Spleen (tissue), 11 donors: Measurements from ENCODE around the gene SETBP1. TPM values are rescaled to one million over a fixed set of nuclear protein-coding genes. Genes with fewer than 3 reads are reported as not detected.

Experiments used
- DNase-seq: peaks from one replicate; pipeline ENCODE4 v3.0.0-alpha.2; 2020
- H3K27ac ChIP-seq, 8 donors: fragments of 200-600 bp; sonication (generic) in 7 of 8; 1 replicate in 4 of 8; 2 replicates in 4 of 8; pipeline versions ENCODE4 v1.5.0 to v1.8.0; 2016 to 2021; ENCODE audit warnings: inconsistent platforms in 4 of 8, mild to moderate bottlenecking in 4 of 8, moderate library complexity in 1 of 8
- H3K27me3 ChIP-seq, 7 donors: fragments of 200-600 bp; sonication (generic) in 6 of 7; replicated peaks in 1 of 7; 1 replicate in 4 of 7; 2 replicates in 3 of 7; pipeline versions ENCODE4 v1.5.0 to v1.8.0; 2016 to 2021; ENCODE audit warnings: inconsistent platforms in 3 of 7, mild to moderate bottlenecking in 1 of 7
- H3K36me3 ChIP-seq, 6 donors: fragments of 200-600 bp; sonication (generic) in 5 of 6; 1 replicate in 4 of 6; 2 replicates in 2 of 6; pipeline versions ENCODE4 v1.5.0 to v1.8.0; 2016 to 2021; ENCODE audit warnings: inconsistent platforms in 2 of 6
- H3K4me1 ChIP-seq, 6 donors: fragments of 200-600 bp; sonication (generic) in 5 of 6; 1 replicate in 3 of 6; 2 replicates in 3 of 6; pipeline versions ENCODE4 v1.5.0 to v1.8.0; 2016 to 2021; ENCODE audit warnings: inconsistent platforms in 3 of 6
- H3K4me3 ChIP-seq, 8 donors: fragments of 200-600 bp; sonication (generic) in 7 of 8; 1 replicate in 4 of 8; 2 replicates in 4 of 8; pipeline versions ENCODE4 v1.5.0 to v1.8.0; 2016 to 2021; ENCODE audit warnings: inconsistent platforms in 4 of 8, mild to moderate bottlenecking in 4 of 8, moderate library complexity in 2 of 8
- H3K9me3 ChIP-seq, 8 donors: fragments of 200-600 bp; sonication (generic) in 7 of 8; 1 replicate in 4 of 8; 2 replicates in 4 of 8; pipeline versions ENCODE4 v1.5.0 to v1.8.0; 2016 to 2021; ENCODE audit warnings: inconsistent platforms in 4 of 8
- CTCF ChIP-seq, 11 experiments: fragments of 200-600 bp in 7 of 11; fragments of 450-650 bp in 4 of 11; sonication (generic) in 4 of 11; IDR thresholded peaks in 8 of 11; conservative IDR thresholded peaks in 3 of 11; 1 replicate in 7 of 11; 2 replicates in 4 of 11; pipeline versions ENCODE4 v1.4.0 to v1.8.0; 2016 to 2021; ENCODE audit warnings: antibody characterized with exemption in 11 of 11, inconsistent platforms in 4 of 11, mild to moderate bottlenecking in 1 of 11
- POLR2A ChIP-seq, 3 donors: fragments of 450-650 bp; IDR thresholded peaks; one replicate each; pipeline ENCODE4 v1.5.1; 2017; ENCODE audit warnings: antibody characterized with exemption in 3 of 3, mild to moderate bottlenecking in 1 of 3
- POLR2AphosphoS5 ChIP-seq, 3 donors: sonication (generic); formaldehyde crosslinking; IDR thresholded peaks; one replicate each; pipeline ENCODE4 v1.5.1; 2017; ENCODE audit warnings: antibody characterized with exemption in 3 of 3
- WGBS, 5 donors: extraction: QIAGEN DNeasy Blood & Tissue Kit in 3 of 5; methylation state at CpG; one replicate each; pipeline versions ENCODE4 v1.1.5 to v1.1.7; 2013 to 2018; 5-methylcytosine and 5-hydroxymethylcytosine counted together
- intact Hi-C: fragments of 100-400 bp; cut with DNase I; formaldehyde crosslinking; loops from one replicate; pipeline ENCODE4 v1.15.0; 2023; ENCODE audit warnings: low total_unique reads
- polyA plus RNA-seq, 3 donors: library from polyadenylated mRNA; stranded (reverse); fragments of 200-250 nt; gene quantifications; one replicate each; pipeline ENCODE4 v1.2.1, GENCODE V29; 2013
- total RNA-seq, 7 donors: library from RNA; depleted of rRNA in 3 of 7; stranded (reverse); fragments of >200 nt in 3 of 7; fragmentation: NEBNext Ultra II Directional in 4 of 7; extraction: Animal tissue kit (Norgen Biotek cat#: 25700) in 4 of 7; gene quantifications; one replicate each; pipeline versions ENCODE4 v1.1.0 to v1.2.1, GENCODE V29; 2016 to 2021
- donor health status: healthy with polysubstance abuse.
- donor health status: DM: no; HTN: no; CAD: no; lungs with moderate emphysema.
- donor health status: DM: no; HTN: no; CAD: no.
- donor health status: Bipolar disorder and iron deficiency.
- donor health status: healthy.
- donor health status: DM: no; HTN: no; CAD: no.
- donor health status: DM: yes; HTN: yes; CAD: no.

The SETBP1 gene
- total and polyA plus RNA-seq, 10 donors = 2.0 to 50.7 (median 33.1) TPM

GRCh38 chr18:44813586-44813985 is 132.9 kb downstream of the SETBP1 start:
- H3K4me3 ChIP-seq = no peak overlapping the region
- no peaks in the 10 kb centered on the region for H3K27me3 ChIP-seq
- peaks cover 0 to 15% (median 7%) of the 10 kb centered on the region in 6 donors for H3K4me1 ChIP-seq
- no peak for TF ChIP-seq POLR2AphosphoS5 (IDR thresholded peaks at IDR 0.05)
- no peak for TF ChIP-seq POLR2A (IDR thresholded peaks at IDR 0.05)
- no peak for TF ChIP-seq CTCF (IDR thresholded peaks at IDR 0.05 in 8 of 11, conservative IDR thresholded peaks at IDR 0.05 in 3 of 11)
- H3K27ac ChIP-seq = no peak overlapping the region
- no peak for DNase-seq
- H3K36me3 ChIP-seq = peaks cover 0 to 4% (median 0%) of the 10 kb centered on the region in 6 donors
- WGBS, 5 donors = 91 to 95% (median 93%) methylated on average over 4 of the region's 4 CpGs
- intact Hi-C loops = no loop called here
- no peaks in the 10 kb centered on the region for H3K9me3 ChIP-seq

GRCh38 chr18:44815108-44815507 is 134.4 kb downstream of the SETBP1 start:
- no peak for DNase-seq
- Histone ChIP-seq H3K27me3 (no peaks in the 10 kb centered on the region), H3K36me3 (peaks cover 0 to 4% (median 0%) of the 10 kb centered on the region in 6 donors), H3K4me3 (no peak overlapping the region), H3K9me3 (no peaks in the 10 kb centered on the region), H3K4me1 (peaks cover 0 to 29% (median 14%) of the 10 kb centered on the region in 6 donors), H3K27ac (no peak overlapping the region)
- 91 to 95% (median 93%) methylated on average over 6 of the region's 6 CpGs for WGBS, 5 donors
- TF ChIP-seq POLR2A (IDR thresholded peaks at IDR 0.05) (no peak), POLR2AphosphoS5 (IDR thresholded peaks at IDR 0.05) (no peak), CTCF (IDR thresholded peaks at IDR 0.05 in 8 of 11, conservative IDR thresholded peaks at IDR 0.05 in 3 of 11) (no peak)
- intact Hi-C loops = no loop called here

- intact Hi-C loops = no loop called here
- H3K36me3 ChIP-seq = peaks cover 0 to 1% (median 0%) of the 10 kb centered on the region in 6 donors
- H3K4me3 ChIP-seq = no peak overlapping the region
- DNase-seq = no peak
- TF ChIP-seq POLR2AphosphoS5 (IDR thresholded peaks at IDR 0.05) (no peak), CTCF (IDR thresholded peaks at IDR 0.05 in 8 of 11, conservative IDR thresholded peaks at IDR 0.05 in 3 of 11) (no peak), POLR2A (IDR thresholded peaks at IDR 0.05) (no peak)
- H3K27ac ChIP-seq = no peak overlapping the region
- WGBS, 5 donors = 80 to 86% (median 82%) methylated on average over 3 of the region's 3 CpGs
- H3K4me1 ChIP-seq = peaks cover 0 to 29% (median 14%) of the 10 kb centered on the region in 6 donors
- H3K9me3 ChIP-seq = no peaks in the 10 kb centered on the region
- no peaks in the 10 kb centered on the region for H3K27me3 ChIP-seq
Observed at GRCh38 chr18:44816050-44816449, 135.4 kb downstream of the SETBP1 start.

GRCh38 chr18:44816477-44816876 is 135.8 kb downstream of the SETBP1 start:
- no peak overlapping the region for H3K27ac ChIP-seq
- no peaks in the 10 kb centered on the region for H3K27me3 ChIP-seq
- peaks cover 0 to 29% (median 14%) of the 10 kb centered on the region in 6 donors for H3K4me1 ChIP-seq
- 90 to 96% (median 92%) methylated on average over 6 of the region's 6 CpGs for WGBS, 5 donors
- no peaks in the 10 kb centered on the region for H3K36me3 ChIP-seq
- intact Hi-C loops = no loop called here
- no peaks in the 10 kb centered on the region for H3K9me3 ChIP-seq
- no peak for DNase-seq
- TF ChIP-seq CTCF (IDR thresholded peaks at IDR 0.05 in 8 of 11, conservative IDR thresholded peaks at IDR 0.05 in 3 of 11) (no peak), POLR2A (IDR thresholded peaks at IDR 0.05) (no peak), POLR2AphosphoS5 (IDR thresholded peaks at IDR 0.05) (no peak)
- no peak overlapping the region for H3K4me3 ChIP-seq
